Astrocyte (in vitro differentiated cells and primary cell): ENCODE results near the gene THEM5.

Source experiments
- EZH2 ChIP-seq: IDR thresholded peaks from 2 replicates; pipeline ENCODE4 v1.6.1; 2012; ENCODE audit warnings: mild to moderate bottlenecking, low read length, inconsistent platforms; ENCODE audit not compliant: insufficient read depth
- TF ChIP-seq, protein P1 (sequence below): IDR thresholded peaks from 2 replicates; pipeline ENCODE4 v1.5.1; 2011; ENCODE audit warnings: low read depth, mild to moderate bottlenecking, inconsistent platforms, low read length, moderate library complexity; ENCODE audit not compliant: insufficient read depth

DNA sequence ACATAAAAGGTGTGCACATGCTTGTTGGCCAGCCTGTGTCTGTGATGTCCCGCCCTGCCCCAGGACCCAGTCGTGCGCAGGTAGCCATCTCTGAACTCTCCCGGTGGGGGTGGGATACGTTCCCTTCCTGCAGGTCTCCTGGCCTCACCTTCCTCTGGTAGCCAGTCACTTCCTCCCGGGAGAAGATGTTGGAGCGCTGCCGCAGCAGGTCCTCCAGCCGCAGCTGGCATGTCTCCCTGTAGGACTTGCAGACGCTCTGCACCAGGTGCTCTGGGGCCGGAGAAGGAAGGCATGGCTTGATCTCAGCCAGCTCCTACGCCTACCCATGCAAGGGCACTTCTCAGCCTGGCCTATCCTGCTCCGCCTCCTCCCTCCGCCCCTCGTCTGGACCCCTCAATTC is 39.1 kb downstream of the THEM5 start:
- TF ChIP-seq, protein P1, sequence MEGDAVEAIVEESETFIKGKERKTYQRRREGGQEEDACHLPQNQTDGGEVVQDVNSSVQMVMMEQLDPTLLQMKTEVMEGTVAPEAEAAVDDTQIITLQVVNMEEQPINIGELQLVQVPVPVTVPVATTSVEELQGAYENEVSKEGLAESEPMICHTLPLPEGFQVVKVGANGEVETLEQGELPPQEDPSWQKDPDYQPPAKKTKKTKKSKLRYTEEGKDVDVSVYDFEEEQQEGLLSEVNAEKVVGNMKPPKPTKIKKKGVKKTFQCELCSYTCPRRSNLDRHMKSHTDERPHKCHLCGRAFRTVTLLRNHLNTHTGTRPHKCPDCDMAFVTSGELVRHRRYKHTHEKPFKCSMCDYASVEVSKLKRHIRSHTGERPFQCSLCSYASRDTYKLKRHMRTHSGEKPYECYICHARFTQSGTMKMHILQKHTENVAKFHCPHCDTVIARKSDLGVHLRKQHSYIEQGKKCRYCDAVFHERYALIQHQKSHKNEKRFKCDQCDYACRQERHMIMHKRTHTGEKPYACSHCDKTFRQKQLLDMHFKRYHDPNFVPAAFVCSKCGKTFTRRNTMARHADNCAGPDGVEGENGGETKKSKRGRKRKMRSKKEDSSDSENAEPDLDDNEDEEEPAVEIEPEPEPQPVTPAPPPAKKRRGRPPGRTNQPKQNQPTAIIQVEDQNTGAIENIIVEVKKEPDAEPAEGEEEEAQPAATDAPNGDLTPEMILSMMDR = no peak
- TF ChIP-seq EZH2 = no peak
